Neural progenitor cell (in vitro differentiated cells): ENCODE measurements around the gene SERPINE1. TPM values are rescaled to one million over a fixed set of nuclear protein-coding genes. Genes with fewer than 3 reads are reported as not detected.
A peak's percentile ranks its signal among the peaks of the same experiment; 100 is the strongest.

Experiments used
- DNase-seq: peaks from one replicate; pipeline ENCODE4 v3.0.0-alpha.2; 2016; ENCODE audit warnings: low spot score
- H2AFZ ChIP-seq: fragments of 200-600 bp; sonication (generic); replicated peaks from 2 replicates; pipeline ENCODE4 v1.6.1; 2016; ENCODE audit warnings: antibody characterized with exemption
- H3F3A ChIP-seq: fragments of 200-600 bp; sonication (generic); 2 replicates; pipeline ENCODE4 v1.6.1; 2016; ENCODE audit warnings: antibody characterized with exemption, low read depth
- H3K27ac ChIP-seq: fragments of 200-600 bp; sonication (generic); 2 replicates; pipeline ENCODE4 v1.5.1; 2016; ENCODE audit warnings: mild to moderate bottlenecking
- H3K27me3 ChIP-seq: fragments of 200-600 bp; sonication (generic); 2 replicates; pipeline ENCODE4 v1.6.1; 2016; ENCODE audit warnings: mild to moderate bottlenecking, moderate library complexity
- H3K36me3 ChIP-seq: fragments of 200-600 bp; sonication (generic); 2 replicates; pipeline ENCODE4 v1.5.1; 2016
- H3K4me1 ChIP-seq: fragments of 200-600 bp; sonication (generic); 2 replicates; pipeline ENCODE4 v1.6.1; 2016; ENCODE audit warnings: mixed run types
- H3K4me2 ChIP-seq: fragments of 200-600 bp; sonication (generic); 2 replicates; pipeline ENCODE4 v1.6.1; 2016
- H3K4me3 ChIP-seq: fragments of 200-600 bp; sonication (generic); 2 replicates; pipeline ENCODE4 v1.5.1; 2016
- H3K79me2 ChIP-seq: fragments of 200-600 bp; sonication (generic); 2 replicates; pipeline ENCODE4 v1.6.1; 2016; ENCODE audit warnings: low read depth
- H3K9ac ChIP-seq: fragments of 200-600 bp; sonication (generic); 2 replicates; pipeline ENCODE4 v1.6.1; 2016
- H3K9me3 ChIP-seq: fragments of 200-600 bp; sonication (generic); 2 replicates; pipeline ENCODE4 v1.5.1; 2016; ENCODE audit warnings: low read depth
- H4K20me1 ChIP-seq: fragments of 200-600 bp; sonication (generic); 2 replicates; pipeline ENCODE4 v1.6.1; 2016; ENCODE audit warnings: low read depth
- H3K27ac Mint-ChIP-seq: 3 replicates; pipeline ENCODE4 v1.8.0; 2021; ENCODE audit warnings: mixed read lengths
- H3K27me3 Mint-ChIP-seq: 2 replicates; pipeline ENCODE4 v1.8.0; 2022; ENCODE audit warnings: low read depth, mild to moderate bottlenecking, inconsistent platforms, moderate library complexity, mixed read lengths; ENCODE audit not compliant: insufficient read depth
- H3K36me3 Mint-ChIP-seq: 3 replicates; pipeline ENCODE4 v1.8.0; 2021; ENCODE audit warnings: mixed read lengths
- H3K4me1 Mint-ChIP-seq: 3 replicates; pipeline ENCODE4 v1.8.0; 2021; ENCODE audit warnings: mixed read lengths
- H3K4me3 Mint-ChIP-seq: 3 replicates; pipeline ENCODE4 v1.8.0; 2021; ENCODE audit warnings: mild to moderate bottlenecking, moderate library complexity, mixed read lengths
- H3K9me3 Mint-ChIP-seq: 3 replicates; pipeline ENCODE4 v1.8.0; 2020; ENCODE audit warnings: mixed read lengths
- EZH2 ChIP-seq: fragments of 200-600 bp; sonication (generic); IDR thresholded peaks from 2 replicates; pipeline ENCODE4 v1.6.1; 2017; ENCODE audit warnings: antibody characterized with exemption, mild to moderate bottlenecking, moderate library complexity
- EZH2phosphoT487 ChIP-seq: fragments of 200-600 bp; sonication (generic); IDR thresholded peaks from 2 replicates; pipeline ENCODE4 v1.6.1; 2017; ENCODE audit warnings: antibody characterized with exemption
- total RNA-seq: library from RNA; depleted of rRNA; stranded (reverse); fragments of >200 nt; gene quantifications from 2 replicates; pipeline ENCODE4 v1.2.3, GENCODE V29; 2015; ENCODE audit warnings: low replicate concordance
- TF ChIP-seq, protein P1 (sequence below): fragments of 200-600 bp; sonication (generic); IDR thresholded peaks from 2 replicates; pipeline ENCODE4 v1.5.1; 2017; ENCODE audit warnings: antibody characterized with exemption, mild to moderate bottlenecking

The SERPINE1 gene
- total RNA-seq, 1 donor from 2014 or later = not detected

DNA sequence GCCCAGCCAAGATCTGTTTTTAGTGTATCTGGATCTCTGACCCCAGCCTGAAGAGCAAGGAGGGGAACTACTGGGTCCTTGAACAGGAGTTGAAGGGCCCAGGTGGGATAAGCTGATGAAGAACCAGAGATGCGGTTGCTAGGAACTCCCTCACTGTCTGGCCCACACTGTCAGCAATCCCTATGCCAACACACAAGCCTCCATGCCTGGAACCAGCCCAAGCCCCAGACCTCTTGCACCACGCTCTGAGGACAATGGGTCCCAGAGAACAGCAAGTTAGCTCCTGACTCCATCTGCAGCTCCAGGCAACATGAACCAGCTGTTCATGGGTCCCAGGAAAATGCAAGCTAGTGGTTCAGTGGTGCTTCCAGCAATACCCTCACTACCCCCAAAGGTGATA, 50.7 kb downstream of the SERPINE1 start:
- Mint-ChIP-seq H3K36me3 (no peaks in the 10 kb centered on the region), H3K4me1 (peaks cover 20% of the 10 kb centered on the region), H3K9me3 (peaks cover 5% of the 10 kb centered on the region), H3K27me3 (peaks cover 70% of the 10 kb centered on the region), H3K27ac (no peak overlapping the region), H3K4me3 (no peak overlapping the region)
- DNase-seq = no peak
- Histone ChIP-seq H4K20me1 (peaks cover 22% of the 10 kb centered on the region), H3K36me3 (no peaks in the 10 kb centered on the region), H3K4me1 (peaks cover 22% of the 10 kb centered on the region), H3F3A (peaks cover 43% of the 10 kb centered on the region), H2AFZ (no peak overlapping the region), H3K27ac (no peak overlapping the region), H3K4me2 (no peak overlapping the region), H3K9me3 (no peaks in the 10 kb centered on the region), H3K4me3 (no peak overlapping the region), H3K9ac (no peak overlapping the region), H3K79me2 (no peaks in the 10 kb centered on the region), H3K27me3 (peaks cover 96% of the 10 kb centered on the region)
- TF ChIP-seq, protein P1, sequence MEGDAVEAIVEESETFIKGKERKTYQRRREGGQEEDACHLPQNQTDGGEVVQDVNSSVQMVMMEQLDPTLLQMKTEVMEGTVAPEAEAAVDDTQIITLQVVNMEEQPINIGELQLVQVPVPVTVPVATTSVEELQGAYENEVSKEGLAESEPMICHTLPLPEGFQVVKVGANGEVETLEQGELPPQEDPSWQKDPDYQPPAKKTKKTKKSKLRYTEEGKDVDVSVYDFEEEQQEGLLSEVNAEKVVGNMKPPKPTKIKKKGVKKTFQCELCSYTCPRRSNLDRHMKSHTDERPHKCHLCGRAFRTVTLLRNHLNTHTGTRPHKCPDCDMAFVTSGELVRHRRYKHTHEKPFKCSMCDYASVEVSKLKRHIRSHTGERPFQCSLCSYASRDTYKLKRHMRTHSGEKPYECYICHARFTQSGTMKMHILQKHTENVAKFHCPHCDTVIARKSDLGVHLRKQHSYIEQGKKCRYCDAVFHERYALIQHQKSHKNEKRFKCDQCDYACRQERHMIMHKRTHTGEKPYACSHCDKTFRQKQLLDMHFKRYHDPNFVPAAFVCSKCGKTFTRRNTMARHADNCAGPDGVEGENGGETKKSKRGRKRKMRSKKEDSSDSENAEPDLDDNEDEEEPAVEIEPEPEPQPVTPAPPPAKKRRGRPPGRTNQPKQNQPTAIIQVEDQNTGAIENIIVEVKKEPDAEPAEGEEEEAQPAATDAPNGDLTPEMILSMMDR = no peak
- TF ChIP-seq EZH2phosphoT487 = no peak
- no peak for TF ChIP-seq EZH2

DNA sequence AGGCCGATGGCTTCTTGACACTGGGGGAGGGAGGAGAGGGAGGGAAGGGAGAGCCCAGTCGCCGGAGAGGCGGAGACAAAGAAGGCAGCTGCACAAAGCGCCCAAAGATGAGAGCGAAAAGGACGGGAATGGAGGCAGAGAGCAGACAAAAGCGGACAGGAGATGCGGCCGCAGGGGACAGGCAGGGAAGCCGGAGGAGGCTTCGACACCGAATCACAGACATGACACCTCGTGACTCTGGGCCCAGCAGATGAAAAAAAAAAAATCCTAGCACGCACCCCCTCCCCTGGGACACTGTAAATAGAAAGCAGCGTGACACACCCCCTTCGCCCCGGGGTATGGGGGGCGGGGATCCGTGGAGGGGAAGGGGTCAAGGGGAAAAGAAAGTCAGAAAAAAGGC, 52.2 kb downstream of the SERPINE1 start:
- peak; percentile 81 for DNase-seq
- no peaks in the 10 kb centered on the region for H3K36me3 ChIP-seq
- Mint-ChIP-seq H3K4me3 (peak overlapping the region; percentile 87), H3K27me3 (peaks cover 61% of the 10 kb centered on the region), H3K36me3 (no peaks in the 10 kb centered on the region), H3K4me1 (peaks cover 15% of the 10 kb centered on the region), H3K27ac (no peak overlapping the region), H3K9me3 (peaks cover 5% of the 10 kb centered on the region)
- peak overlapping the region; percentile 34 for H2AFZ ChIP-seq
- H4K20me1 ChIP-seq = peaks cover 7% of the 10 kb centered on the region
- H3K4me3 ChIP-seq = peak overlapping the region; percentile 70
- no peak for TF ChIP-seq EZH2phosphoT487
- H3K9me3 ChIP-seq = no peaks in the 10 kb centered on the region
- peaks cover 82% of the 10 kb centered on the region for H3K27me3 ChIP-seq
- H3K27ac ChIP-seq = no peak overlapping the region
- peak overlapping the region; percentile 98 for H3K4me2 ChIP-seq
- H3F3A ChIP-seq = peaks cover 41% of the 10 kb centered on the region
- H3K9ac ChIP-seq = no peak overlapping the region
- no peaks in the 10 kb centered on the region for H3K79me2 ChIP-seq
- H3K4me1 ChIP-seq = peaks cover 15% of the 10 kb centered on the region

DNA sequence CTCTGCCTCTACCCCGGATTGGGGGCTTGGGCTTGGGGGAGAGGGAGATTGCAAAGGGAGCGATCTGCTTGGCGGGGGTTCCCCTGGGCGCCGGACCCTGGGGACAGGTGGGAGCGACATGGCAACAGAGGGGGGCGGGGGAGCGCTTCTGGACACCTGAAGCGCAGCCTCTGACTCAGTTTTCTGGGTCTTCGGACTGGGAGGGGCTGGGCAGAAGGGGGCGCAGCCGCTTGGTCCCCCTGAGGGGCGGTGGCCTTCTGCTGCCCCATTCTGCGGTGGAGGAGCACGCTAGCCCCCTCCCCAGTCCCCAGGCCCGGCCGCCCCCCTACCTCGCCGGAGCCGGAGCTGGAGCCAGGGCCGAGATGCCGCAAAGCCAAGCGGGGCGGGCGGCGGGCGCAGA, 52.8 kb downstream of the SERPINE1 start:
- H3K27ac ChIP-seq = no peak overlapping the region
- Mint-ChIP-seq H3K27ac (no peak overlapping the region), H3K9me3 (peaks cover 5% of the 10 kb centered on the region), H3K36me3 (no peaks in the 10 kb centered on the region), H3K4me1 (peaks cover 14% of the 10 kb centered on the region), H3K4me3 (peak overlapping the region; percentile 87), H3K27me3 (peaks cover 55% of the 10 kb centered on the region)
- peaks cover 3% of the 10 kb centered on the region for H4K20me1 ChIP-seq
- H3K36me3 ChIP-seq = no peaks in the 10 kb centered on the region
- H3K4me3 ChIP-seq = peak overlapping the region; percentile 70
- H3K4me1 ChIP-seq = peaks cover 11% of the 10 kb centered on the region
- peaks cover 35% of the 10 kb centered on the region for H3F3A ChIP-seq
- DNase-seq = peak; percentile 44
- peaks cover 76% of the 10 kb centered on the region for H3K27me3 ChIP-seq
- no peaks in the 10 kb centered on the region for H3K9me3 ChIP-seq
- H3K9ac ChIP-seq = no peak overlapping the region
- H3K4me2 ChIP-seq = peak overlapping the region; percentile 98
- TF ChIP-seq EZH2 (no peak), EZH2phosphoT487 (no peak)
- TF ChIP-seq, protein P1 = no peak
- peak overlapping the region; percentile 85 for H2AFZ ChIP-seq
- no peaks in the 10 kb centered on the region for H3K79me2 ChIP-seq

DNA sequence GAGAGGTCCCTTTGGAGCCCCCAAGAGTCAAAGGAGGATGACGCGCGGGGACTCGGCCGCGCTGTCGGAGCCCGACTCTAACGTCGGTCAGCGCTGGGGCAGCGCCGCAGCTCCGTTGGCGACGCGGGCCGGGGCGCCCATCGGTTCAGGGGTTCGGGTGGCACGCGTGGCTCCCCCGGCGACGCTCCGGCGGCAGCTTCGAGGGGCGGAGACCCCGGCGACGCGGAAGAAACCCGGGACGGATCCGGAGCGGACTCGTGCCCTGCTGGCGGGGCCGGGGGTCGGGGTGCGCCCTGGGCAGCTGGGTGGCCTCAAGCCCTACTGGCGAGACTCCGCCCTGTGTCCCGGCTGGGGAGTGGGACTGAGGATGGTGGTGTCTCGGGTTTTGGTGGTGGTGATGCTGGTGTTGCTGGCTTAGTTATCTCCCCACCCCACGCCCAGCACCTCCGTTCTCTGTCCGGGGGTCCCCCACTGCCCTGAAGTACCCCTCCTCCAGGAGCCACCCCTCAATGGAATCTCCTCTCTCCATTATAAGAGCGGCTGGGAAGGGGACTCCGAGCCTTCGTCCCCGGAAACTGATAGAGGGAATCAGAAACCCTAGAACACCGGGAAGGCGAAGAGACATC, 53.3 kb downstream of the SERPINE1 start, which contains the start of gene NAT16:
NAT16 (minus strand) TSS at position 164 of the 626 bp plus-strand sequence. CDS start 5,486 bp downstream, outside the sequence.
- H3K4me3 ChIP-seq = peak within 1 kb of the TSS; percentile 70
- peak; percentile 46 for DNase-seq
- H4K20me1 ChIP-seq = peaks cover 3% of the 10 kb centered on the region
- TF ChIP-seq, protein P1 = no peak
- TF ChIP-seq EZH2 (peak; percentile 90), EZH2phosphoT487 (peak; percentile 89)
- H3K4me1 ChIP-seq = peaks cover 11% of the 10 kb centered on the region
- H3K9me3 ChIP-seq = no peaks in the 10 kb centered on the region
- H3K79me2 ChIP-seq = no peaks in the 10 kb centered on the region
- H3K27me3 Mint-ChIP-seq = peaks cover 54% of the 10 kb centered on the region
- H3K27ac ChIP-seq = no peak within 1 kb of the TSS
- peaks cover 70% of the 10 kb centered on the region for H3K27me3 ChIP-seq
- peaks cover 5% of the 10 kb centered on the region for H3K9me3 Mint-ChIP-seq
- H3F3A ChIP-seq = peaks cover 30% of the 10 kb centered on the region
- peak within 1 kb of the TSS; percentile 87 for H3K4me3 Mint-ChIP-seq
- peak within 1 kb of the TSS; percentile 98 for H3K4me2 ChIP-seq
- no peak within 1 kb of the TSS for H3K27ac Mint-ChIP-seq
- H3K36me3 Mint-ChIP-seq = no peaks in the 10 kb centered on the region
- no peak within 1 kb of the TSS for H3K9ac ChIP-seq
- peaks cover 14% of the 10 kb centered on the region for H3K4me1 Mint-ChIP-seq
- H3K36me3 ChIP-seq = no peaks in the 10 kb centered on the region
- peak within 1 kb of the TSS; percentile 85 for H2AFZ ChIP-seq
